ENCODE results near the gene CYS1. TPM values are rescaled to one million over a fixed set of nuclear protein-coding genes. Genes with fewer than 3 reads are reported as not detected.

The CYS1 gene
- total RNA-seq, 1 experiment from 2014 or later = 1.2 TPM

- no peak for TF ChIP-seq ZBTB43 (CRISPR knock-in tag; IDR thresholded peaks at IDR 0.05)
These were observed 70.1 kb downstream of the CYS1 start (continued) for GRCh38 chr2:10009811-10010781.

GRCh38 chr2:10009271-10009810 lies 70.9 kb downstream of the CYS1 start:
- Mint-ChIP-seq H3K36me3 (no peaks in the 10 kb centered on the region), H3K9me3 (0 out of 2 replicates have a peak, but pooled peaks cover 9% of the 10 kb centered on the region), H3K27ac (no peak overlapping the region), H3K4me3 (no peak overlapping the region), H3K4me1 (no peaks in the 10 kb centered on the region), H3K27me3 (ENCODE audit: low read depth) (no peaks in the 10 kb centered on the region; the same call in 1 of the 2 replicates)
- DNase-seq (ENCODE audit: low spot score) (no peak), ATAC-seq (no peak)
- ChIA-PET POLR2A (no interaction called here), CTCF (interaction anchor here (1.0 to 2.3 kb wide), 3 partner anchors 20 to 88 kb away, joined by 3 to 10 read pairs (median 5); no protein-coding TSS in a partner anchor)
- TF ChIP-seq USF1 (CRISPR knock-in tag; IDR thresholded peaks at IDR 0.05) = no peak
- TF ChIP-seq SMAD4 (CRISPR knock-in tag; IDR thresholded peaks at IDR 0.05) = no peak
- no peak for TF ChIP-seq SOX15 (CRISPR knock-in tag; IDR thresholded peaks at IDR 0.05)
- no peak for TF ChIP-seq ZNF532 (CRISPR knock-in tag; IDR thresholded peaks at IDR 0.05; ENCODE audit: borderline replicate concordance)
- no peak for TF ChIP-seq ATF1 (CRISPR knock-in tag; IDR thresholded peaks at IDR 0.05)
- no peak for TF ChIP-seq NR1H2 (CRISPR knock-in tag; IDR thresholded peaks at IDR 0.05)
- no peak for TF ChIP-seq CBFB (CRISPR knock-in tag; IDR thresholded peaks at IDR 0.05; ENCODE audit: low read depth)
- no peak for TF ChIP-seq GABPB1 (CRISPR knock-in tag; IDR thresholded peaks at IDR 0.05)
- no peak for TF ChIP-seq NR3C1 (CRISPR knock-in tag; conservative IDR thresholded peaks at IDR 0.05; ENCODE audit: low read depth)
- TF ChIP-seq TEAD1 (CRISPR knock-in tag; IDR thresholded peaks at IDR 0.05) = no peak
- TF ChIP-seq IRF2 (CRISPR knock-in tag; IDR thresholded peaks at IDR 0.05; ENCODE audit: borderline replicate concordance, low read depth) = no peak
- no peak for TF ChIP-seq CTCF (IDR thresholded peaks at IDR 0.05)
- TF ChIP-seq AFF4 (CRISPR knock-in tag; IDR thresholded peaks at IDR 0.05; ENCODE audit: borderline replicate concordance) = no peak
- TF ChIP-seq IRF1 (CRISPR knock-in tag; IDR thresholded peaks at IDR 0.05) = no peak
- TF ChIP-seq NFE2L1 (CRISPR knock-in tag; IDR thresholded peaks at IDR 0.05) = no peak
- no peak for TF ChIP-seq PRRX2 (CRISPR knock-in tag; IDR thresholded peaks at IDR 0.05)
